AG20443 (cell line): Measurements from ENCODE around the gene FASTKD1.
A peak's percentile ranks its signal among the peaks of the same experiment; 100 is the strongest.
"Not testable (repeated sequence)": the region's sequence is repeated elsewhere in the genome, so short reads cannot be mapped to it uniquely, and the experiment has no call there.

Source experiments
- DNase-seq: peaks from one replicate; pipeline ENCODE4 v3.0.0; 2012; ENCODE audit warnings: low spot score, mixed read lengths

The FASTKD1 gene, protein sequence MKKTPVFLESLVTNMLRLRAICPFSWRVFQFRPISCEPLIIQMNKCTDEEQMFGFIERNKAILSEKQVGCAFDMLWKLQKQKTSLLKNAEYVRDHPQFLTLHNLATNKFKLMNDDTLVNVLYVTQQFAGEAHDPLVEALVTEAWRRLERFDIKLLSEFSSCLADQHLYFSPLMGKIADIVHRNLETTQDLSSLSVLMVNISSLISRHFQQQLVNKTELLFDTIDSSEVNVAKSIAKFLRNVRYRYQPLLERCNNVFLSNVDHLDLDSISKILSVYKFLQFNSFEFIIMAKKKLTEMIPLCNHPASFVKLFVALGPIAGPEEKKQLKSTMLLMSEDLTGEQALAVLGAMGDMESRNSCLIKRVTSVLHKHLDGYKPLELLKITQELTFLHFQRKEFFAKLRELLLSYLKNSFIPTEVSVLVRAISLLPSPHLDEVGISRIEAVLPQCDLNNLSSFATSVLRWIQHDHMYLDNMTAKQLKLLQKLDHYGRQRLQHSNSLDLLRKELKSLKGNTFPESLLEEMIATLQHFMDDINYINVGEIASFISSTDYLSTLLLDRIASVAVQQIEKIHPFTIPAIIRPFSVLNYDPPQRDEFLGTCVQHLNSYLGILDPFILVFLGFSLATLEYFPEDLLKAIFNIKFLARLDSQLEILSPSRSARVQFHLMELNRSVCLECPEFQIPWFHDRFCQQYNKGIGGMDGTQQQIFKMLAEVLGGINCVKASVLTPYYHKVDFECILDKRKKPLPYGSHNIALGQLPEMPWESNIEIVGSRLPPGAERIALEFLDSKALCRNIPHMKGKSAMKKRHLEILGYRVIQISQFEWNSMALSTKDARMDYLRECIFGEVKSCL

DNA sequence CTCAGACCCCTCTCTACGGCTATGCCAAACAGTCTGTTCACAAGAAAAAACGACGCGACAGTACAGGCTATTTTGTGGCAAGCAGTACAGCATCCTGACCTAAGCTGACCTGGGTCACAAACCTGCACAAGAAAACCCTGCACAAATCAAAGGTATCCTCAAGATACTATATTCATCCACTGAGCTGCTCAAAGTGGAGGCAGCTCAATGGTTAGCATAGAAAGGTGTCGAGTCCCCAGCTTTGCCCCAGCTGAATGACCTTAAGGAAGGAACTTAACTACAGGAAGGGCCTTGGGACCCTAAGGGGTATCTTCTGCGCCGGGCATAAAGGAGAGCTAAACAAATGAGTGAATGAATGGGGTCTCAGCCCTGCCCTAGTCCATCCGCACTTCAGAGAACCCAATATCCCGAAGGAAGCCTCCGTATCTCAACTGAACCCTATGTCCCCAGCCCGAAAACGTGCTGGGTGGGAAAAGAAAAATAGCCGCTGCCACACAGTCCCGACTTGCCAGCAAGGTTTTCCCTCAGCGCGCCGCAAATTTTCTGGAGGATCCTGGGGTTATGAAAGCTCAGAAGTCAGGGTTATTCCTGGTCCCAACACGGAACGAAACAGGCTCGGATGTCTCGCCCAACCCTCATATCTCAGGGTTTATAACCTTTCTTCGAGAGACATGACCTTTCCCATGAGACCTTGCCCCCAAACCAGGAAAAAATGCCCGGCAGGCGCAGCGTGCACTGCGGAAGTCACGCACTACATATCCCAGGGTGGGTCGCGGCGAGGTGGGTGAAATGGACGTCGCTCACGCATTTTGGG, at the start of gene FASTKD1:
Gene FASTKD1 (minus strand): TSS at position 706 of the 814 bp plus-strand sequence. CDS start 1,836 bp downstream, outside the sequence.
- DNase-seq = peak; percentile 94

DNA sequence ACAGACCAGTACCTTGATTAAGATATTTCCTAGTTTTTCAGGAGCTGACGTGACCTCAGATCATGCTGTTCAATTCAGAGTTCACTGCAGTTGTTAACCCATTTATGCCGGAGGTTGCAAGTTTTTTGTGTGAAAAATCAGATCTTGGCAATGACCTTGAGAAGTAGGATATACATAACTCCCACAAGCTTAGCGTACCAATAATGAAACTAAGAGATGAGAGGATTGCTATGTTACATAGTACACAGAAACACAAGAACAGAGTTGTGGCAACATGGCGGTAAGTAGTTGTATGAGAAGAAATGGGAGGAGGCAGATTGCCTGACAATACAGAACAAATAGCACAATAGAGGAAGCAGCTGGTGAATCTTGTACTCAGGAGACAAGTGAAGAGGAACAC, 49.6 kb upstream of the FASTKD1 start:
- DNase-seq = no peak

DNA sequence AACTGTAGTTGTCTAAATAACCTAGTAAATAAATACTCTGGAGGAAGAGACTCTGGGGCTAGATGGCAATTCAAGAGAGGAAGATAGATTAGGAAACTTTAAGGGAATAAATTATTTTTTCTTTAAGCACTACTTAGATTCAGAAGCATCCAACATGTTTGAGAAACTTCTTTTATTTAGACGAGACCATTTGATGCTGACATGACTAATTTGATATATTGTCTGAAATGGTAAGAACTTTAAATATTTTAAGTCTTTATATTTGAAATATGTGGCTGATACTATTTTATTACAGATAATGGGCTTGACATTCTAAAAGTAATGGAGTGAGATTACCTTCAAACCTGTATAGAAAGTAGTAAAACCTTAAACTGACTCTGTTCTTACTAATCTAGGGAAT, 46.8 kb upstream of the FASTKD1 start:
- DNase-seq = no peak

DNA sequence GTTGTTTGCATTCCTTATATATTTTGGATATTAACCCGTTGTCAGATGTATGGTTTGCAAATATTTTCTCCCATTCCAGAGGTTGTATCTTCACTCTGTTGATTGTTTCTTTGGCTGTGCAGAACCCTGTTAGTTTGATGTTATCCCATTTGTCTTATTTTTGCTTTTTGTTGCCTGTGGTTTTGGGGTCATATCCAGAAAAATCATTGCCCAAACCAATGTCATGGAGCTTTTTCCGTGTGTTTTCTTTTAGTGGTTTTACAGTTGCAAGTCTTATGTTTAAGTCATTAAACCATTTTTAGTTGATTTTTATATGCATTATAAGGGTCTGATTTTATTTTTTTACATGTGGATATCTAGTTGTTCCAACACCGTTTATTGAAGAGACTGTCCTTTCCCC, 46.3 kb upstream of the FASTKD1 start:
- no peak for DNase-seq

DNA sequence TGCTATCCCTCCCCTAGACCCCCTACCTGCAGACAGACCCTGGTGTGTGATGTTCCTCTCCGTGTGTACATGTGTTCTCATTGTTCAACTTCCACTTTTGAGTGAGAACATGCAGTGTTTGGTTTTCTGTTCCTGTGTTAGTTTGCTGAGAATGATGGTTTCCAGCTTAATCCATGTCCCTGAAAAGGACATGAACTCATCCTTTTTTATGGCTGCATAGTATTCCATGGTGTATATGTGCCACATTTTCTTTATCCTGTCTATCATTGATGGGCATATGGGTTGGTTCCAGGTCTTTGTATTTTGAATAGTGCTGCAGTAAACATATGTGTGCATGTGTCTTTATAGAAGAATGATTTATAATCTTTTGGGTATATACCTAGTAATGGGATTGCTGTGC, 42.3 kb upstream of the FASTKD1 start:
- not testable (repeated sequence) for DNase-seq

DNA sequence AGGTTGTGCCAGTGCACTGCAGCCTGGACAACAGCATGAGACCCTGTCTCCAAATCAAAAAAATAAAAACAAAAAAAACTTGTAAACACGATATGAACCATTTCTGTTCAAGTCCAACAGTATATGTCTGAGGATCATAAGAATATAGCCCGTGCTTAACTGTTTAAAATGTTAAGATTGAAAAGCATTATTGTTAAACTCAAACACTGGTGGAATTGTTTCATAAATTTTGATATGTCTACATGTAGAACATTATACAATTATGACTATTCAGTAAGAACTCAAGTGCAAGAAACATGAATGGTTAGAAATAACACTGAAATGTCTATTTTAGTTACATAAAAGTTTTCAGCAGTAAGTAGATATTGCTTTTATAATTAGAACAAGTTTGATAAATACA, 40.2 kb upstream of the FASTKD1 start:
- no peak for DNase-seq

DNA sequence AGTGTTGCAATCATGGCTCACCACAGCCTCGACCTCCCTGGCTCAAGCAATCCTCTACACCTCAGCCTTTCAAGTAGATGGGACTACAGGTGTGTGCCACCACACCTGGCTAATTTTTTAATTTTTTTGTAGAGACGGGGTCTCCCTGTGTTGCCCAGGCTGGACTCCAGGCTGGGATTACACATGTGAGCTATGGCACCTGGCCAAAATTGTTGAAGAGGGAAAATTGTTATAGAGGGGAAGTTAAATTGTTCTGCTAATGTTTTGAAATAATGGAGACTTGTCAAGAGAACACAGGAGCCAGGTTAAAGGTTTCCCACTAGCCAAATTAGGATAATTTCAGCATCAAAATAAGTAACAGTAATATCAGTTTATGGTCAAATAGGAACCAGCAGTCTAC, 35.6 kb upstream of the FASTKD1 start:
- DNase-seq = no peak

DNA sequence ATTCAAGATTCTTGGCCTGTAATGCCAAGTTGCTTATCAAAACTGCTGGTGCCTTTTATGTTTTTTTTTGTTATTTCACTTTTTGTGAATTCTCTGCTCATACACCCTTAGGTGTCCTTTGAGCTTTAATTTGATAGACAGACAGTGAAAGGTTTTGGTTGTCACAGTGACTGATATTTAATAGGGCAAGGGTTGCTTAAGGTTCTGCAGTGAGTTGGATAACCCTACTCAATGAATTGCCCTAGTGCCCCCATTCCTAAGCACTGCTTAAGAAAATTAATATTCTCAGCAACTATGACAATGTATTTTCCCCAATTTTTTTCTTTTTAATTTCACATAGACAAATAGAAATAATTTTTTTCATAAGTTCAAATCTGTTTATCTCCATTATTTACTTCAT, 25.9 kb upstream of the FASTKD1 start:
- DNase-seq = no peak

DNA sequence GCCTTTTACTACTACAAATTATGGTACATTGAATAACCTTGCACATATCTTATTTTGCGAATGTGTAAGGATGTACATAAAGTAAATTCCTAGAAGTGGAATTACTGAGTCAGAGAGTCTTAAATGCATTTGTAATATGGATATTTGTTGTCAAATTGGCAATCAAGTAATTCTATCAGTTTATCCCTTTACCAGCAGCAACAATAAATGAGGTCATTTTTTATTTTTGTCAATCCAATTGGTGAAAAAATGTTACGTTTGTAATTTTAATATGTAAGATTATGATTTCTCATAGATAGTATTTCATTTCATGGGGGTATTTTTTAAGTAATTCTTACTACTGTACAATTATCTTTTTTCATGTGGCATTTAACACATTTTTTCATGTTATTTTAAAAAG, 25.3 kb upstream of the FASTKD1 start:
- DNase-seq = no peak

DNA sequence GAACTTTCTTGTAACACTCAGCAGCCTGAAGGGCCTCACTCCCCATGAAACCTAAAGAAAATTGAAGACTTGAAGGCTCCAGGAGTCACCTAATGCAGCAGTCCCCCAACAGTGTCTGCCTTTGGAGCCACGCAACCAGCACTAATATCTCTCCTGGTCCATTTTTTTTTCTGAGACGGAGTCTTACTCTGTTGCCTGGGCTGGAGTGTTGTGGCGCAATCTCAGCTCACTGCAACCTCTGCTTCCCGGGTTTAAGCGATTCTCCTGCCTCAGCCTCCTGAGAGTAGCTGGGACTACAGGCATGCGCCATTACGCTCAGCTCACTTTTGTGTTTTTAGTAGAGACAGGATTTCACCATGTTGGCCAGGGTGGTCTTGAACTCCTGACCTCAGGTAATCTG, 22.9 kb upstream of the FASTKD1 start:
- DNase-seq = not testable (repeated sequence)

DNA sequence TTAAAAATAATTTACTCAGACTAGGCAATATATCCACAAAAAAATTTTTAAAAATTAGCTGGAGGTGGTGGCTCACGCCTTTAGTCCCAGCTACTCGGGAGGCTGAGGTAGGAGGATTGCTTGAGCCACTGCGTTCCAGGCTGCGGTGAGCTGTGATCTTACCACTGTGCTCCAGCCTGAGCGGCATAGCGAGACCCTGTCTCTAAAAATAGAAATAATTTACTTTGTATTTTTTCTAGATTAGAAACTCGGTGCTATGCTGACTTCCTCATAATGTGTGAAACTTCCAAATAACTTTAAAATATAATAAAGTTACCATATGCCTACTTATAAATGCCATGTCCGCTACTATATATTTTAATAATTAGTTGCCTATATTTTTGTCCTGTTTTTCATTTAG, 17.1 kb upstream of the FASTKD1 start:
- DNase-seq = no peak

DNA sequence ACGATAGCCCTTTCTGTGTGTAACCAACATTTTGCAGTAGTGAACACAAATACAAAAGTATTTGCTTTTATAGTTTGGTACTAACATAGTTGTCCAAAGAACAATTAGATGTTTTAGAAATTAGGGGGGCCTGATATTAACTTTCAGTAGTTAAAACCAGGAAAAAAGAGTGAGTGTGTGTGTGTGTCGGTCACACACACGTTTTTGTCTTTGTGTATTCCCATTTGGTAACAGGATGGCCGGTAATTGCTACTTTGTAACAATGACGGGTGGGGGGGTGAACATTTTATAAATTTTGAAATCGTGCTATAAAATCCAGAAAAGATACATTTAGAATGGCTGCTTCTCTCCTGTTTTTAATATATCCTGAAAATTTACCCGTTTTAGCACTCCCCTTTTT, 12.0 kb upstream of the FASTKD1 start:
- DNase-seq = no peak

DNA sequence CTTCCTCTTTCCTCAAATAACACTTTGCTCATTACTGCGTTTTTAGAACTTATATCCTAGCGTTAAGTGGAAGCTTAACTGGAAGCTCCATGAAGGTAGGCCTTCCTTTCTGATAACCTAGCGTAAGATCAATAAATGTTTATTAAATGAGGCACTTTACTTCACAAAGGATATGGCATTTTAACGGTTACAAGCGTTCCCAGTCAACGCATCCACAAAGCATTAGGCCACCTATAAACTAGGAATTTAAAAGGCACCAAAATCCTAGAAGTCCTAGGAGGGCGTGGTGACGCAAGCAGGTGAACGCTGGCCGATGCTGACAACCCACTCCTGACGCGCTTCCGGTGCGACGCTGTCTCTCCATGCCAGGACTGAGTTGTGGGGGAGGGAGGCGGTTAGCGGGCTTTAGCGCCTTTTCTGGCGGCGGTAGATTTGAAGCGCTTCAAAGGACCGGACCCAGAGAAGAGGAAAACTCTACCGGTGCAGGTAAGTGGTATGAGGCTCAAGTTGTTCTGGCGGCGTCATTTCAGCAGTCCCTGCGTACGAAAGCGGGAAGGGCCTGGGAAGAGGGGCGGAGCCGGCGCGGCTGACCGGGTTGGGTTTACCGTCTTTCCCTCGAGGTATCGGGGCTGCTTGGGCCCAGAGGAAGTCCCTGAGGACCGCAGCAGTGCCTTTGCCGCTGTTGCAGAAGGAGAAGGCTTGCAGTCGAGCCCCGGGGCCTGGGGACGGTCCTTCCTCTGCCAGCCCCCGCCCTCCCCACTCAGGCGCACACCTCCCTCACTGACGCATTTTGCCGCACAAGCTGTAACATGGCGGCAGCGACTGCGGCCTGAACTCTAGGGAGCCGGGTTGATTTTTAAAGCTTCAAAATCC, 10.6 kb upstream of the FASTKD1 start, which contains the start of gene PPIG:
Gene PPIG (plus strand): TSS at position 347 of the 873 bp plus-strand sequence. CDS start 19,691 bp downstream, outside the sequence.
- DNase-seq = peak; percentile 95

DNA sequence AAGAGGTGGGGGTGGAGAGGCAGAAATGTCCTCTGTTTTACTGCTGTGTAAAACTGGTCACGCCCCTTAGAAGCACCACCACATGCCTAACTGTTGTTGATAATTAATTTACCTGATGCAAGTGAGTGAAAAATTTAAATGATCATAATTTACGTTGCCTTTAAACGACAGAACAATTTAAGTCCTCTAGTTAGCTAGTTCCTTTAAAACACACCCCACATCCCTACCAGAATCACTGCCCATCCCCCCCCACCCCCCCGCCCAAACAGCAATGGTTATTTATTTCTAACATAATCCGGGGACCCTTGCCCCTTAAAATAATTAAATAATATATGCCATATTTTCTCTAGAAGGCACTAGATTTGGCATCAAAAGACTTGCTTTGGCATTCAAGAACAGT, 9.9 kb upstream of the FASTKD1 start:
- DNase-seq = no peak

DNA sequence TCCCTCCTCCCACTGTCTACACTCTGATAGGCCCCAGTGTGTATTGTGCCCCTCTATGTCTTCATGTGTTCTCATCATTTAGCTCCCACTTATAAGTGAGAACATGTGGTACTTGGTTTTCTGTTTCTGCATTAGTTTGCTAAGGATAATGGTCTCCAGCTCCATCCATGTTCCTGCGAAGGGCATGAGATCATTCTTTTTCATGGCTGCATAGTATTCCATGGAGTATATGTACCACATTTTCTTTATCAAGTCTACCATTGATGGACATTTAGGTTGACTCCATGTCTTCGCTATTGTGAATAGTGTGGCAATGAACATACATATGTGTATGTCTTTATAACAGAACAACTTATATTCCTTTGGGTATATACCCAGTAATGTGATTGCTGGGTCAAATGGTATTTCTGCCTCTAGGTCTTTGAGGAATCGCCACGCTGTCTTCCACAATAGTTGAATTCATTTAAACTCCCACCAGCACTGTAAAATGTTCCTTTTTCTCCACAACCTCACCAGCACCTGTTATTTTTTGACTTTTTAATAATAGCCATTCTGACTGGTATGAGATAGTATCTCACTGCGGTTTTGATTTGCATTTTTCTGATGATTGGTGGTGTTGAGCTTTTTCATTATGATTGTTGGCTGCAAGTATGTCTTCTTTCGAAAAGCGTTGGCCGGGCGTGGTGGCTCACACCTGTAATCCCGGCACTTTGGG, 9.0 kb upstream of the FASTKD1 start:
- not testable (repeated sequence) for DNase-seq

DNA sequence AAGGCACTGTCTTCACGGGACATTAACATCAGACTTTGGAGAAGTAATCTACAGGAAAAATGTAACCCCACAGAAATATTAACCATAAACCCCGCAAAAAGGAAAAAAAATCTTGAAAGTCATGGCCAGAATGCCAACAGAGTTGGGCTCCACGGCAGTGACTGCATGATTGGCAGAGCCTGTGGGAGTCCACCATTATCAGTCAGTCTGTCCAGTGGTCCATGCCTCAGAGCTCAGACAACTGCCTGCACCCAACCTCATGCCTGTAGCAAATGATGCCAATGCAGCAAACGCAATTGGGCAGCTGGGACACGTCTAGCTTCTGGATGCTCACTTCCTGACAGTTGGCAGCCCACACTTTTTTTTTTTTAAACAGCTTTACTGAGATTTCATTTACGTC, 5.4 kb upstream of the FASTKD1 start:
- no peak for DNase-seq

DNA sequence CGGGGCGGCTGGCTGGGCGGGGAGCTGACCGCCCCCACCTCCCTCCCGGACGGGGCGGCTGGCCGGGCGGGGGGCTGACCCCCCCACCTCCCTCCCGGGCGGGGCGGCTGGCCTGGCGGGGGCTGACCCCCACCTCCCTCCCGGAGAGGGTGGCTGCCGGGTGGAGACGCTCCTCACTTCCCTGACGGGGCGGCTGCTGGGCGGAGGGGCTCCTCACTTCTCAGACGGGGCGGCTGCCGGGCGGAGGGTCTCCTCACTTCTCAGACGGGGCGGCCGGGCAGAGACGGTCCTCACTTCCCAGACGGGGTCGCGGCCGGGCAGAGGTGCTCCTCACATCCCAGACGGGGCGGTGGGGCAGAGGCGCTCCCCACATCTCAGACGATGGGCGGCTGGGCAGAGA, 1.6 kb upstream of the FASTKD1 start:
- DNase-seq = not testable (repeated sequence)

DNA sequence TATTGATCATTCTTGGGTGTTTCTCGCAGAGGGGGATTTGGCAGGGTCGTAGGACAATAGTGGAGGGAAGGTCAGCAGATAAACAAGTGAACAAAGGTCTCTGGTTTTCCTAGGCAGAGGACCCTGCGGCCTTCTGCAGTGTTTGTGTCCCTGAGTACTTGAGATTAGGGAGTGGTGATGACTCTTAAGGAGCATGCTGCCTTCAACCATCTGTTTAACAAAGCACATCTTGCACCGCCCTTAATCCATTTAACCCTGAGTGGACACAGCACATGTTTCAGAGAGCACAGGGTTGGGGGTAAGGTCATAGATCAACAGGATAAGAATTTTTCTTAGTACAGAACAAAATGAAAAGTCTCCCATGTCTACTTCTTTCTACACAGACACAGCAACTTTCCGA, 874 bp upstream of the FASTKD1 start:
- not testable (repeated sequence) for DNase-seq

DNA sequence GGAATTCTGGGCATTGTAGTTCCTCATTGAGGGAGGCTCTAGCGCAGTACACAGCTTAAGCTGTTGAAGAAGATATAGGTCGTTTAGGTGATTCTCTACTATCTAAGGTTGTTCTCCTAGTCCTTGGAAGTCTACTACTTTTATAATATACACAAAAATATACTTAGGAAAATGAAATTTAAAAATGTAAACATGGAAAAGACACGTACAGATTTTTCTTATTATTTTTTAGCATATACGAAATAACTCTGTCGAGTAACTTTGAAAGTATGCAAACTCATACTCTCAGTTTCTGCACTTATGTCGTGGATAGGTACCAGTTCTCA, 272 bp upstream of the FASTKD1 start:
- no peak for DNase-seq

DNA sequence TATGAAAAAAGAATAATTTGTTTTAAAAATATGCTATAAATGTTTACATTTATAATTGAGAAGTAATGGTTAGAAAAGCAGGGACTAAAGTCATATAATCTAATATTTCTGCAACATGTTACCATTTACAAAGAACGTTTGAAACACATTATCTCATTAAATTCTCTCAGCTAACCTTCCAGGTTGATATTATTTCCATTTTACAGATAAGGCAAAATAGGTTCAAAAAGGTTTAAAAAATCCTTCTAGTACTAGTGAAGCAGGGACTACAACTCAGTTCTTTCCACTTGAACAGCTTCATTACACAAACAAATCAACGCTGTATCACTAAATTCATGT, 875 bp downstream of the FASTKD1 start:
- DNase-seq = no peak

DNA sequence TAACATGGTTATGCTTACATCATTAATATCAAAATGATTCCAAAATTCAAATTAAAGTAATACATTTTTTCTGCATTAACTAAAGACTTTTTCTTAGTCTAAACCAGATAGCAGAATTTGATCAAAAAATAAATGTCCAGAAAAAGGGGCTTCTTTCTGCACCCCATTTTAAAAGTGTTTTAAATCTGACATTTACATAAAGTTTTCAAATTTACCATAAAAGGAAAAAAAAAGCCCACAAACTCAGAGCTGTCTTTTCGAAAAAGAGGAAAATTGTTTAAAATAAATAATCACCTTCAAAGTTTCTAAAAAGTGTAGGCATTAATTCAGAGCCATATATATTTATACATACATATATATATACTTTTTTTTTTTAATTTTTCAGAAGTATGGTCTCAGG, 1.5 kb downstream of the FASTKD1 start:
- DNase-seq = no peak
